ENCODE measurements around the gene NKAIN2.

Gene NKAIN2

DNA sequence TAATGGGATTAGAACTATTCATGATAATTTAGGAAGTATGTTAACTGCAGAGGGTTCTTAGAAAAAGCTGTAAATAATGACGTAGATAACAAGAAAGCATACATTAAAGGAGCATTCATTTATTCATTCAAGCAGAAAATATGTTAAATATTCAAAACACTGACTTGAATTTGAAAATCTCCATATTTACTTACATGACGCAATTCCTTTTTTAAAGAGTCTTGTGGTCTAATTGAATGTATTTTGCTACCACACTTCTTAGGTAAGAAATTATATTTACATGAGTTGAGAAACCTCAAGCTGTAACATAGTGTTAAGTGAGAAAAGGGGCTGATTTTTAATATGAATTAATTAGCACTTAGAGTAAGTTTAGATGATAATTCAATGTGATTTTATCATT is 38.9 kb upstream of the NKAIN2 start:
- H3K79me2 ChIP-seq (ENCODE audit: insufficient read depth, low read length): no peaks in the 10 kb centered on the region
- no peaks in the 10 kb centered on the region for H3F3A ChIP-seq (ENCODE audit: insufficient read depth)
- H3K9me3 ChIP-seq (ENCODE audit: insufficient read depth, low read length): no peaks in the 10 kb centered on the region
- no peaks in the 10 kb centered on the region for H3K9me2 ChIP-seq (replicated peaks; ENCODE audit: insufficient read depth, low read length)
- no peaks in the 10 kb centered on the region for H3K36me3 ChIP-seq (ENCODE audit: low read length)
- no peak overlapping the region for H3K9ac ChIP-seq (ENCODE audit: low read length)
- no peak for TF ChIP-seq CTCF (IDR thresholded peaks at IDR 0.05; ENCODE audit: insufficient read depth, low read length, poor library complexity, severe bottlenecking)
- TF ChIP-seq EZH2phosphoT487 (conservative IDR thresholded peaks at IDR 0.05; ENCODE audit: low read length): no peak
- H3K4me3 ChIP-seq (ENCODE audit: insufficient read depth, low read length, poor library complexity, severe bottlenecking): no peak overlapping the region
- no peak overlapping the region for H2AFZ ChIP-seq (ENCODE audit: low read depth, low read length, severe bottlenecking)
- H4K20me1 ChIP-seq (ENCODE audit: low read depth, low read length): no peaks in the 10 kb centered on the region
- no peak overlapping the region for H3K4me2 ChIP-seq (ENCODE audit: low read depth, low read length, poor library complexity, severe bottlenecking)
- H3K27me3 ChIP-seq (ENCODE audit: low read length): no peaks in the 10 kb centered on the region
- H3K27ac ChIP-seq (ENCODE audit: low read depth, low read length): no peak overlapping the region

GRCh38 chr6:123768921-123769320 is 34.7 kb upstream of the NKAIN2 start:
- no peak overlapping the region for H2AFZ ChIP-seq (ENCODE audit: low read depth, low read length, severe bottlenecking)
- H3K27me3 ChIP-seq (ENCODE audit: low read length): no peaks in the 10 kb centered on the region
- H3K9me3 ChIP-seq (ENCODE audit: insufficient read depth, low read length): no peaks in the 10 kb centered on the region
- H3K4me3 ChIP-seq (ENCODE audit: insufficient read depth, low read length, poor library complexity, severe bottlenecking): no peak overlapping the region
- no peak overlapping the region for H3K27ac ChIP-seq (ENCODE audit: low read depth, low read length)
- H3K36me3 ChIP-seq (ENCODE audit: low read length): no peaks in the 10 kb centered on the region
- TF ChIP-seq EZH2phosphoT487 (conservative IDR thresholded peaks at IDR 0.05; ENCODE audit: low read length) (no peak), CTCF (IDR thresholded peaks at IDR 0.05; ENCODE audit: insufficient read depth, low read length, poor library complexity, severe bottlenecking) (no peak)
- no peaks in the 10 kb centered on the region for H3K9me2 ChIP-seq (replicated peaks; ENCODE audit: insufficient read depth, low read length)
- H3K79me2 ChIP-seq (ENCODE audit: insufficient read depth, low read length): no peaks in the 10 kb centered on the region
- no peaks in the 10 kb centered on the region for H4K20me1 ChIP-seq (ENCODE audit: low read depth, low read length)
- no peak overlapping the region for H3K9ac ChIP-seq (ENCODE audit: low read length)
- no peak overlapping the region for H3K4me2 ChIP-seq (ENCODE audit: low read depth, low read length, poor library complexity, severe bottlenecking)
- no peaks in the 10 kb centered on the region for H3F3A ChIP-seq (ENCODE audit: insufficient read depth)

GRCh38 chr6:123769431-123769830 is 34.2 kb upstream of the NKAIN2 start:
- TF ChIP-seq EZH2phosphoT487 (conservative IDR thresholded peaks at IDR 0.05; ENCODE audit: low read length) (no peak), CTCF (IDR thresholded peaks at IDR 0.05; ENCODE audit: insufficient read depth, low read length, poor library complexity, severe bottlenecking) (no peak)
- H3K27ac ChIP-seq (ENCODE audit: low read depth, low read length): no peak overlapping the region
- H3F3A ChIP-seq (ENCODE audit: insufficient read depth): no peaks in the 10 kb centered on the region
- no peak overlapping the region for H3K4me3 ChIP-seq (ENCODE audit: insufficient read depth, low read length, poor library complexity, severe bottlenecking)
- no peaks in the 10 kb centered on the region for H3K9me3 ChIP-seq (ENCODE audit: insufficient read depth, low read length)
- H3K4me2 ChIP-seq (ENCODE audit: low read depth, low read length, poor library complexity, severe bottlenecking): no peak overlapping the region
- H3K9me2 ChIP-seq (replicated peaks; ENCODE audit: insufficient read depth, low read length): no peaks in the 10 kb centered on the region
- H3K36me3 ChIP-seq (ENCODE audit: low read length): no peaks in the 10 kb centered on the region
- no peak overlapping the region for H2AFZ ChIP-seq (ENCODE audit: low read depth, low read length, severe bottlenecking)
- no peaks in the 10 kb centered on the region for H4K20me1 ChIP-seq (ENCODE audit: low read depth, low read length)
- H3K79me2 ChIP-seq (ENCODE audit: insufficient read depth, low read length): no peaks in the 10 kb centered on the region
- H3K27me3 ChIP-seq (ENCODE audit: low read length): no peaks in the 10 kb centered on the region
- H3K9ac ChIP-seq (ENCODE audit: low read length): no peak overlapping the region
